SK-N-SH (cell line): ENCODE data around the gene XPR1.

Experiments
- CTCF ChIP-seq: fragments of 200-600 bp; sonication (generic); IDR thresholded peaks from 2 replicates; pipeline ENCODE4 v1.6.1; 2017; ENCODE audit warnings: antibody characterized with exemption, mild to moderate bottlenecking, moderate library complexity
- REST ChIP-seq: IDR thresholded peaks from 2 replicates; pipeline ENCODE4 v1.6.1; 2012; ENCODE audit warnings: mild to moderate bottlenecking, low read depth, low read length, moderate library complexity

GRCh38 chr1:180615493-180616290, 16.1 kb upstream of the XPR1 start:
- no peak for TF ChIP-seq CTCF
- no peak for TF ChIP-seq REST
